Keratinocyte (primary cell): ENCODE results near the gene MICU2. TPM values are rescaled to one million over a fixed set of nuclear protein-coding genes. Genes with fewer than 3 reads are reported as not detected.
A peak's percentile ranks its signal among the peaks of the same experiment; 100 is the strongest.

ENCODE experiments used
- DNase-seq: peaks from one replicate; pipeline ENCODE4 v3.0.0-alpha.2; 2011; ENCODE audit warnings: low read depth, missing footprints, low spot score
- FAIRE-seq: peaks from 2 replicates; lab custom pipeline; 2011; peaks lifted over from hg19 to GRCh38; lab: Jason Lieb, UNC
- H2AFZ ChIP-seq: 2 replicates; pipeline ENCODE4 v1.6.0; 2012; ENCODE audit warnings: low read length, control low read depth, inconsistent platforms; ENCODE audit not compliant: control insufficient read depth
- H3K27ac ChIP-seq: 2 replicates; pipeline ENCODE4 v1.5.1; 2011; ENCODE audit warnings: low read length; ENCODE audit not compliant: control insufficient read depth, insufficient read depth
- H3K27me3 ChIP-seq: 3 replicates; pipeline ENCODE4 v1.6.0; 2011; ENCODE audit warnings: low read length; ENCODE audit not compliant: control insufficient read depth, insufficient read depth; ENCODE audit errors: extremely low read depth
- H3K36me3 ChIP-seq, 2 experiments: 2 replicates in 1 of 2; 3 replicates in 1 of 2; pipeline ENCODE4 v1.5.1; 2011; ENCODE audit warnings: low read length in 2 of 2, mild to moderate bottlenecking in 1 of 2; ENCODE audit not compliant: control insufficient read depth in 2 of 2, insufficient read depth in 2 of 2; ENCODE audit errors: extremely low read depth in 1 of 2
- H3K4me1 ChIP-seq: 3 replicates; pipeline ENCODE4 v1.5.1; 2011; ENCODE audit warnings: low read length; ENCODE audit not compliant: control insufficient read depth, insufficient read depth; ENCODE audit errors: extremely low read depth
- H3K4me2 ChIP-seq: 3 replicates; pipeline ENCODE4 v1.6.0; 2011; ENCODE audit warnings: low read depth, low read length; ENCODE audit not compliant: control insufficient read depth, insufficient read depth; ENCODE audit errors: extremely low read depth
- H3K4me3 ChIP-seq, 3 experiments: fragments of 200-600 bp in 1 of 3; sonication (generic) in 1 of 3; 2 replicates in 2 of 3; 3 replicates in 1 of 3; pipeline ENCODE4 v1.5.1; 2011 to 2016; ENCODE audit warnings: low read length in 3 of 3, mild to moderate bottlenecking in 3 of 3, control low read depth in 2 of 3, inconsistent platforms in 1 of 3, low read depth in 1 of 3, mixed read lengths in 1 of 3, mixed run types in 1 of 3, moderate library complexity in 1 of 3; ENCODE audit not compliant: control insufficient read depth in 2 of 3, insufficient read depth in 2 of 3; ENCODE audit errors: extremely low read depth in 1 of 3
- H3K79me2 ChIP-seq: 2 replicates; pipeline ENCODE4 v1.6.0; 2012; ENCODE audit warnings: low read length; ENCODE audit not compliant: control insufficient read depth, insufficient read depth
- H3K9ac ChIP-seq: 3 replicates; pipeline ENCODE4 v1.6.0; 2011; ENCODE audit warnings: low read length; ENCODE audit not compliant: control insufficient read depth, insufficient read depth; ENCODE audit errors: extremely low read depth
- H3K9me1 ChIP-seq: 3 replicates; pipeline ENCODE4 v1.6.0; 2011; ENCODE audit warnings: low read length; ENCODE audit not compliant: control insufficient read depth, insufficient read depth; ENCODE audit errors: extremely low read depth
- H3K9me3 ChIP-seq: 2 replicates; pipeline ENCODE4 v1.5.1; 2012; ENCODE audit warnings: low read depth, low read length; ENCODE audit not compliant: control insufficient read depth
- H4K20me1 ChIP-seq: 3 replicates; pipeline ENCODE4 v1.6.0; 2011; ENCODE audit warnings: low read length; ENCODE audit not compliant: control insufficient read depth, insufficient read depth; ENCODE audit errors: extremely low read depth
- EZH2 ChIP-seq: IDR thresholded peaks from one replicate; pipeline ENCODE4 v1.6.1; 2012; ENCODE audit warnings: inconsistent platforms, mild to moderate bottlenecking, low read length, moderate library complexity
- dilution Hi-C: fragments of 300-500 bp; cut with MboI; formaldehyde crosslinking; loops from one replicate; pipeline ENCODE4 v1.7.0; 2020; ENCODE audit warnings: low sequenced_read_pairs; ENCODE audit not compliant: extremely low pct_ligation_motif_present
- polyA plus RNA-seq, 5 experiments: library from polyadenylated mRNA; depleted of rRNA in 3 of 5; stranded (reverse) in 3 of 5; stranded (forward) in 1 of 5; unstranded in 1 of 5; fragments of >200 nt; gene quantifications; 1 replicate in 1 of 5; 2 replicates in 3 of 5; 3 replicates in 1 of 5; pipeline versions ENCODE4 v1.2.1 to v1.2.3, GENCODE V29; 2011 to 2012; ENCODE audit warnings: missing spikeins in 2 of 5, low read depth in 1 of 5, low replicate concordance in 1 of 5
- TF ChIP-seq, protein P1 (sequence below), 3 experiments: IDR thresholded peaks in 1 of 3; conservative IDR thresholded peaks in 1 of 3; optimal IDR thresholded peaks in 1 of 3; 2 replicates in 2 of 3; 3 replicates in 1 of 3; pipeline versions ENCODE3 to v1.5.1; 2011; ENCODE audit warnings: low read length in 3 of 3, mild to moderate bottlenecking in 3 of 3, moderate library complexity in 2 of 3, control low read depth in 1 of 3, inconsistent platforms in 1 of 3; ENCODE audit not compliant: insufficient read depth in 2 of 3; ENCODE audit errors: extremely low read depth in 1 of 3

MICU2 gene
- polyA plus RNA-seq, 1 donor (not counting 4 experiments of a cell fraction or from before 2014, with no cell fraction given) = 42.9 TPM

DNA sequence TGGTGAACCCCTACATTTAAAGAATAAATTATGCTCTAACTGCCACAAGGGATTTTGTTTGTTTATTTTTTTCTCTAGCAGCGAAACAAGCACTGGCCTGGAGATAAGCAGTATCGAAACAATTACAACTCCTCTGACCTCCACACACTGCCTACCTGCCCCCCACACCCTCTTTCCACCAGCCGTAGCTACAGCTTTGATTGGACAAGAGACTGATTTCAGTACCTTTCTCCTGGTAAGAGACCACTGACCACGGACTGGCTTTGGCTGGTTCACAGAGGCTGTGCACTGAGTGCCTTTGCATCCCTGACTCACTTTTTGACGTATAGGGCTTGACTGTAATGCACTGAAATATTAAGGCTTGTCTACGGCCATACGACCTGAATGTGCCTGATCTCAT, 137.4 kb downstream of the MICU2 start:
- FAIRE-seq (no peak), DNase-seq (no peak)
- no peaks in the 10 kb centered on the region for H4K20me1 ChIP-seq
- H3K79me2 ChIP-seq = no peaks in the 10 kb centered on the region
- H3K27ac ChIP-seq = no peak overlapping the region
- dilution Hi-C loops = no loop called here
- H3K4me2 ChIP-seq = no peak overlapping the region
- H3K9me3 ChIP-seq = no peaks in the 10 kb centered on the region
- H3K9me1 ChIP-seq = no peaks in the 10 kb centered on the region
- no peaks in the 10 kb centered on the region for H3K4me1 ChIP-seq
- TF ChIP-seq, protein P1, sequence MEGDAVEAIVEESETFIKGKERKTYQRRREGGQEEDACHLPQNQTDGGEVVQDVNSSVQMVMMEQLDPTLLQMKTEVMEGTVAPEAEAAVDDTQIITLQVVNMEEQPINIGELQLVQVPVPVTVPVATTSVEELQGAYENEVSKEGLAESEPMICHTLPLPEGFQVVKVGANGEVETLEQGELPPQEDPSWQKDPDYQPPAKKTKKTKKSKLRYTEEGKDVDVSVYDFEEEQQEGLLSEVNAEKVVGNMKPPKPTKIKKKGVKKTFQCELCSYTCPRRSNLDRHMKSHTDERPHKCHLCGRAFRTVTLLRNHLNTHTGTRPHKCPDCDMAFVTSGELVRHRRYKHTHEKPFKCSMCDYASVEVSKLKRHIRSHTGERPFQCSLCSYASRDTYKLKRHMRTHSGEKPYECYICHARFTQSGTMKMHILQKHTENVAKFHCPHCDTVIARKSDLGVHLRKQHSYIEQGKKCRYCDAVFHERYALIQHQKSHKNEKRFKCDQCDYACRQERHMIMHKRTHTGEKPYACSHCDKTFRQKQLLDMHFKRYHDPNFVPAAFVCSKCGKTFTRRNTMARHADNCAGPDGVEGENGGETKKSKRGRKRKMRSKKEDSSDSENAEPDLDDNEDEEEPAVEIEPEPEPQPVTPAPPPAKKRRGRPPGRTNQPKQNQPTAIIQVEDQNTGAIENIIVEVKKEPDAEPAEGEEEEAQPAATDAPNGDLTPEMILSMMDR (optimal IDR thresholded peaks at IDR 0.05 in 1 of 3, IDR thresholded peaks at IDR 0.05 in 1 of 3, conservative IDR thresholded peaks at IDR 0.05 in 1 of 3; ENCODE audit: extremely low read depth in 1 of 3, insufficient read depth in 2 of 3, low read length in 3 of 3) = no peak
- TF ChIP-seq EZH2 = no peak
- H3K27me3 ChIP-seq = no peaks in the 10 kb centered on the region
- no peaks in the 10 kb centered on the region for H3K36me3 ChIP-seq
- H3K4me3 ChIP-seq = no peak overlapping the region
- no peak overlapping the region for H2AFZ ChIP-seq
- H3K9ac ChIP-seq = no peak overlapping the region

DNA sequence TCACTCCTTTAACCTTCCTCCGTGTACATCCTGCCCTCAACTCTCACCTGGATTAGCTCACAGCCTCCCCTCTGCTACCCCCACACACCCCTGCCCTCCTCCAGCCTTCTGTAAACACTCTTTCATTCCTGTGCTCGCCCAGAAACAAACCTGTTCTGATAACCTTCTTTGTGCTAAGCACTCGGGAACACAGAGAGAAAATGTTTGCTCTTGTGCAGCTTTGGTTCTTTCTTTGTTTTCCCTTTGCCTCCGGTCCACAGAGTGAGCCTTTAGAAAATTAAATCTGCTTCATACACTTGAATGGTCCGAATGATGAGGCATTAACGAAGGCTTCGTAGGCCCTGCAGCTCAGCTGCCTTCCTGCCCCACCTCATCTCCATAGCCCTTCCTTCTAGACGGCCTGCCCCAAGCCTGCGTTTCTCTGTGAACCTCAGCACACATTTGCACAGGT, 138.2 kb downstream of the MICU2 start:
- TF ChIP-seq EZH2 = no peak
- TF ChIP-seq, protein P1 (optimal IDR thresholded peaks at IDR 0.05 in 1 of 3, IDR thresholded peaks at IDR 0.05 in 1 of 3, conservative IDR thresholded peaks at IDR 0.05 in 1 of 3; ENCODE audit: extremely low read depth in 1 of 3, insufficient read depth in 2 of 3, low read length in 3 of 3) = no peak
- no peak overlapping the region for H3K4me2 ChIP-seq
- H3K9ac ChIP-seq = no peak overlapping the region
- DNase-seq = no peak
- H3K9me3 ChIP-seq = no peaks in the 10 kb centered on the region
- H3K27me3 ChIP-seq = no peaks in the 10 kb centered on the region
- no peaks in the 10 kb centered on the region for H3K4me1 ChIP-seq
- H4K20me1 ChIP-seq = no peaks in the 10 kb centered on the region
- peak overlapping the region; percentile 6 for H2AFZ ChIP-seq
- H3K36me3 ChIP-seq = no peaks in the 10 kb centered on the region
- dilution Hi-C loops = no loop called here
- H3K4me3 ChIP-seq = no peak overlapping the region
- FAIRE-seq = no peak
- no peaks in the 10 kb centered on the region for H3K79me2 ChIP-seq
- no peaks in the 10 kb centered on the region for H3K9me1 ChIP-seq
- H3K27ac ChIP-seq = no peak overlapping the region
